22Rv1 (cell line): ENCODE data around the gene UGT2B11.
"Not testable (repeated sequence)": the region's sequence is repeated elsewhere in the genome, so short reads cannot be mapped to it uniquely, and the experiment has no call there.

Experiments
- H3K27ac ChIP-seq: fragments of 450-650 bp; 2 replicates; pipeline ENCODE4 v1.5.1; 2017
- CTCF ChIP-seq: fragments of 450-650 bp; IDR thresholded peaks from 2 replicates; pipeline ENCODE4 v1.5.1; 2017; ENCODE audit warnings: mild to moderate bottlenecking
- ZFX ChIP-seq: fragments of 450-650 bp; IDR thresholded peaks from 2 replicates; pipeline ENCODE4 v1.6.1; 2017; ENCODE audit warnings: antibody characterized with exemption, borderline replicate concordance

The UGT2B11 gene

DNA sequence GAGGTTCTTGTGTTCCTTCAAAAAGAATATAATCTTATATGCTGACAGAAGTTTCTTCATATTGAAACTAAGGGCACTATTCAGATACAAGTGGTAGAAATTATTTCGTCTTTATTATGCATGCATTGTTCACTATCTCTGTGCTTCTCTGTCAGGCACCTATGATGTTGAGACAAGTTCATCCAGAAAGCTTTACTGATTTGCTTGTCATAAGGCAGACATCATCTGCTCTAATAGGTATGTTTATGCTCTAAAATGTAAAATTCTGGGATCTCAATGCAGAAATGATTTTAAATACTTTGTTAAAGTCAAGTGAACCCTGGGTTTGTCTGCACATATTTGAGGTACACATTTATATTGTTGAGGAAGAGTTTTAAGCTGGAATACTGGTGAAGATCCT is 3.6 kb downstream of the UGT2B11 start:
- H3K27ac ChIP-seq, result no peak overlapping the region
- TF ChIP-seq CTCF, result no peak
- TF ChIP-seq ZFX, result no peak

GRCh38 chr4:69198506-69198905 is 16.0 kb downstream of the UGT2B11 start:
- H3K27ac ChIP-seq, result not testable (repeated sequence)

DNA sequence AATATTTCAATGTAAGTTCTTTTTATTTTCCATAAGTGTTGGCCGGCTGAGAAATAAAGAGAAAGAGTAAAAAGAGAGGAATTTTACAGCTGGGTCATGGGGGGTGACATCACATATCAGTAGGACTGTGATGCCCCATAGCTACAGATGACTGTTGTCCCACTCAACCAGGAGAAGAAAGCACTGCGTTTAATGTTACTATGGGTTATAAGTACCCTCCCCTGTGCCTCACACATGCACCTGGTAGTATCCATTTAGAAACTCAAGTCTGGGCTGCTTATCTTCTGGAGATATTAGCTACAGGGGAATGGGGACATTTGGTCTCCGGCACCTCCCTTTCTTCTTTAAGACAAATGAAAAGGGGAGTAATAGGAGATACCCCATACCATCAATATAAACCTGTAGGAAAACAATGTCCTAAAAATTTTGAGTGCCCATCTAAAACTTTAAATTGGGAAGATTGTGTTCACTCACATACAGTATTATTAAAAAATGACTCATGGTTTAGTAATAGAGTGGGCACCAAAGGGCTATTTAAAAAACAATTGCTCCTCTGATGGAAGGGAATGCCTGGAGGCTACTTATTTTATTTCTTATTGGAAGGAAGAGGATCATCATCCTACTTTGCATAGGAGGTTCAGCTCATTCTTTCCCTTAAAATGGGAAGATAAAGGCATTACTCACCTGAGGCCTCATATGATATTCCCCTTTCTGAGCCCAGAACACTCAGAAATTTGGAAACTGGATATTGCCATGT is 18.2 kb downstream of the UGT2B11 start:
- no peak overlapping the region for H3K27ac ChIP-seq
- TF ChIP-seq CTCF (no peak), ZFX (no peak)

GRCh38 chr4:69194166-69194565 is 20.4 kb downstream of the UGT2B11 start:
- TF ChIP-seq ZFX (no peak), CTCF (no peak)
- H3K27ac ChIP-seq, result no peak overlapping the region

DNA sequence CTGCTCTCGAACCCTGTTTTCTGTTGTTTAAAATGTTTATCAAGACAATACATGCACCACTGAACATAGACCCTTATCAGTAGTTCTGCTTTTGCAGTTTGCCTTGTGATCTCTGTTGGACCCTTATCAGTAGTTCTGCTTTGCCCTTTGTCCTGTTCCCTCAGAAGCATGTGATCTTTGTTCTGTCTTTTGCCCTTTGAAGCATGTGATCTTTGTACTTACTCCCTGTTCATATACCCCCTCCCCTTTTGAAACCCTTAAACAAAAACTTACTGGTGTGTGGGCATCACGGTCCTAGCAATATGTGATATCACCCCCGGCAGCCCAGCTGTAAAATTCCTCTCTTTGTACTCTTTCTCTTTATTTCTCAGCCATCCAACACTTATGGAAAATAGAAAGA is 22.6 kb downstream of the UGT2B11 start:
- not testable (repeated sequence) for H3K27ac ChIP-seq

GRCh38 chr4:69190621-69191020 is 23.9 kb downstream of the UGT2B11 start:
- not testable (repeated sequence) for H3K27ac ChIP-seq

DNA sequence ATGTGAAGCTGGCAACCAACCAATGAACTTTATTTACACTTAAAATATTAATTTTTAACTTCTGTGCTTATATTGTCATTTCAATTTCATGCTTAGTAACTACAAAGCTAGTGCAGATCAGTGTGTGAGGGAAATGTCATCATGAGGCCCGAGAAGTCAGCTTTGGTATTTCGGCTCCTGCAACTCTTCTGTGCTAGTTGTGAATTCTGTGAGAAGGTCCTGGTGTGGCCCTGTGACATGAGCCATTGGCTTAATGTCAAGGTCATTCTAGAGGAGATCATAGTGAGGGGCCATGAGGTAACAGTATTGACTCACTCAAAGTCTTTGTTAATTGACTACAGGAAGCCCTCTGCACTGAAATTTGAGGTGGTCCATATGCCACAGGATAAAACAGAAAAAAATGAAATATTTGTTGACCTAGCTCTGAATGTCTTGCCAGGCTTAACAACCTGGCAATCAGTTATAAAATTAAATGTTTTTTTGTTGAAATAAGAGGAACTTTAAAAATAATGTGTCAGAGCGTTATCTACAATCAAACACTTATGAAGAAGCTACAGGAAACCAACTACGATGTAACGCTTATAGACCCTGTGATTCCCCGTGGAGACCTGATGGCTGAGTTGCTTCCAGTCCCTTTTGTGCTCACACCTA is 32.9 kb downstream of the UGT2B11 start:
- not testable (repeated sequence) for H3K27ac ChIP-seq

DNA sequence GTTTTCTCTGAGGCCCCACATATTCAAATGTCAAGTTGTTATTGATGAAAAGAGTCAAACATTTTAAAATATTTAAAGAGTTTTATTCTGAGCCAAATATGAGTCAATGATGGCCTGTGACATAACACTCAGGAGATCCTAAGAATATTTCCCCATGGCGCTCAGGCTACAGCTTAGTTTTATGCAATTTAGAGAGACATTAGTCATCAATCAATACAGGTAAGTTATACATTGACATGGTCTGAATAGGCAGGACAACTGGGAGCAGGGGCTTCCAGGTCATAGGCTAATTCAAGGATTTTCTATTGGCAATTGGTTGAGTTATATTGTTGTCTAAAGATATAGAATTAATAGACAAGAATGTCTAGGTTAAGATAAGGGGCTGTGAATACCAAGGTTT is 34.7 kb downstream of the UGT2B11 start:
- not testable (repeated sequence) for H3K27ac ChIP-seq

GRCh38 chr4:69178751-69179205 is 35.8 kb downstream of the UGT2B11 start:
- not testable (repeated sequence) for H3K27ac ChIP-seq

- TF ChIP-seq CTCF, result 0 out of 2 replicates have a peak, but pooled peaks have one; percentile 11
- H3K27ac ChIP-seq, result not testable (repeated sequence)
These were observed 44.1 kb downstream of the UGT2B11 start for GRCh38 chr4:69170233-69171134.

DNA sequence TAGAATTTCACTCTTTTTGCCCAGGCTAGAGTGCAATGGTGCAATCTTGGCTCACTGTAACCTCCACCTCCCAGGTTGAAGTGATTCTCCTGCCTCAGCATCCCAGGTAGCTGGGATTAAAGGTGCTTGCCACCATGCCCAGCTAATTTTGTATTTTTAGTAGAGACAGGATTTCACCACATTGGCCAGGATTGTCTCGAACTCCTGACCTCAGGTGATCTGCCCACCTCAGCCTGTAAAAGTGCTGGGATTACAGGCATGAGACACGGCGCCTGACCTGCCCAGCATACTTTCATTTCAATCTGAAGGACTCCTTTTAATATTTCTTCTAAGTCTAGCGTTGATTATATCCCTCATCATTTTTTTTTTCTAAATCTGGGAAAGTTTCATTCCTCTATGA is 45.4 kb downstream of the UGT2B11 start:
- not testable (repeated sequence) for H3K27ac ChIP-seq
